HT-29 (cell line): ENCODE results near the gene HMGCS2. TPM values are rescaled to one million over a fixed set of nuclear protein-coding genes. Genes with fewer than 3 reads are reported as not detected.
A peak's percentile ranks its signal among the peaks of the same experiment; 100 is the strongest.

ENCODE experiments used
- DNase-seq: peaks from one replicate; pipeline ENCODE4 v3.0.0-alpha.2; 2015; ENCODE audit warnings: low spot score
- total RNA-seq: library from RNA; depleted of rRNA; stranded (reverse); fragments of >200 nt; shearing (Covaris generic); gene quantifications from 2 replicates; pipeline ENCODE4 v1.2.3, GENCODE V29; 2014; rRNA removed

HMGCS2 gene
- 4.1 and 10.2 TPM in 2 replicates for total RNA-seq

- peak; percentile 43 for DNase-seq
Measured at GRCh38 chr1:119768778-119769177, at the start of gene HMGCS2. HMGCS2 (minus strand) TSS chr1:119768905; CDS start chr1:119768844, 61 bp downstream.

GRCh38 chr1:119818181-119818580 is 49.5 kb upstream of the HMGCS2 start:
- no peak for DNase-seq

DNA sequence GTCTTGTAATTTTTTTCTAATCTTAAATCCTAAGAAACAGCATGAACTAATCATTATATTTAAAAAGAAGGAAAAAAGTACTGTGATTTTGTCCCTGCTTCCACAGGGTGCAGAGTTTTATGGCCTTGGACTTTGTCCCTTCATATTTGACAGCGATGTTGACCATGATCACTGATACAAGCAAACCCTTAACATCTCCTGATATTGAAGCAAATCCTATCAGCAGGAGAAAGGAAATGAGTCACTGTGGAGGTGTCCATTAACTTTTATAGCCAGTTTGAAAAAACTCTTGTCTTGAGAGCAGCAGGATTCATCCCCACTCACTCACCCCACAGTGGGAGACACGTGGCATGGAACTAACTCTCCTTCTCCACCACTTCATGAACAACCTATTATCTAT is 47.7 kb upstream of the HMGCS2 start:
- DNase-seq: peak; percentile 74

DNA sequence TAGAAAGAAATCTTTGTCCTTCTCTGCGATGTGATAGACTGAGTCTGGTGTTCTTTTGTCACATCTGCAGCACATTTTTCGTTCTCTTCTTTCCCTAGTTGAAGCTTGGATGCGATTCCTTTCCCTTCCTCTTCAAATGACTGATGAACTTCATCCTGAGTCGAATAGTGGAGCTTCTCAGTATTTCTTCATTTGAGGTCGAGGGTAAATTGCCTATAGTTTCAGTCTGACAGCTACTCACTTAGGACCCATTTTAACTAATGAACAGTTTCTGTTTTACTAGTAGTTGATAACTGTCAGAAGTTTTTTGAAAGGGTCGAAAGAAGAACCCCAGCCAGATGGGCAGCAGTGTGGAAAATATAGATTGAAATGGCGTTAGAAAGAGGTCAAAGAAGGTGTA is 47.2 kb upstream of the HMGCS2 start:
- DNase-seq: peak; percentile 22

DNA sequence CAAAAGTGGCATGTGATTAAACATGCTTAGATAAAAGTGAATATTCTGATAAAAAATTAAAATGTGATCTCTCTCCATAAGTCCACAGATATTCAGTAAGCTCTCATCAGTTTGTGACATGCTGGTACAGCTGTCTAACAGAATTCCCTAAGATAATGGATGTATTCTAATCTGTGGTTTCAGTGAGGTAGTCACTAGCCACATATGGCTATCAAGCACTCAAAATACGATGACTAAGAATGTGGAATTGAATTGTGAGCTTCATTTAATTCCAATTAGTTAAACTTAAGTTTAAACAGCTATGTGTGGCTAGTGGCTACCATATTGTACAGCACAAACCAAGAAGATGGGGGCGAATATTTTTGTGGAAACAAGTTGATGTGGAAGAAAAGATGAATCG is 46.7 kb upstream of the HMGCS2 start:
- no peak for DNase-seq

DNA sequence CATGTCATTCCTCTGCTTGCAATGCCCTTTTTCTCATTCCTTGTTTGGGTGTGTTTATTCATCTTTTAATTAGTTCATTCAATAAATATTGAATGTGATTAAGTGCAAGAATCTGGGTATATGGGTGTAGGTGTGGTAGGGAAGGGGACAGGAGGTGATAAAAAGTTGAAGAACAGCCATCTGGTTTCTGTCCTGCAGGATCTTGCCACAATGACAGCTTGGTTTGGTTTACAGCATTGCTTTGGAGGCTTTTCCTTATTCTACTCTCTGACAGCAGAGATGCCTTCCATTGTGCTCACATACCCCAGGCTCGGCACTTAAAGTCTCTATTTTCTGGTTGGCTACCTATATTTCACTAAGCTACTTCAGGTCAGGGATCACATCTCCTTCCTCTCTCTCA is 45.6 kb upstream of the HMGCS2 start:
- no peak for DNase-seq

DNA sequence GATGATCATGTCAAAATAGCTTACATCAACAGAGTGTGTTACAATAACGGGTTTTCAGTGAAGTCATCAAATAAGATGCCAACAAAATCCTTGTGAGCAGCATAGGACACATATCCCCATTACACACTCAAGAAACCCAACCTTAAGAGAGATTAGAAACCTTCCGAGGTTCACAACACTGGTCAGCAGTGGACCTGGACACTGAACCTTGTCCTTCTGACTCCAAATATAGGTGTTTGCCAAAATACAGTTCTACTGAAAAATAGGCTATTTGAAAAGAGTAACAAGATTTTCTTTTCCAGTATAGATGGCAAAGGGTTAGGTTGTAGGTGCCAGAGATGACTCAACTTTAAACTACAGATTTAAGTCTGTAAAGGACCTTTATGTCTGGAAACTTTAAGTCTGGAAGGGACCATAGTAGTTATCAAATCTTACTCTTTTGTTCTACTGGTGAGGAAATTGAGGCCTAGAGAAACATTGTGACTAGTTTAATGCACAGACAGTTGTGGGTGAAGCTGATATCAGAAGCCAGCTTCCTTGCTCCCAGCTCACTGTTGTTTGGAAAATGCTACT is 43.4 kb upstream of the HMGCS2 start:
- no peak for DNase-seq

- no peak for DNase-seq
Measured at GRCh38 chr1:119811387-119811786, 42.7 kb upstream of the HMGCS2 start, which contains the start of gene REG4. REG4 (minus strand) TSS chr1:119811460; CDS start chr1:119808769, 2,691 bp downstream.

DNA sequence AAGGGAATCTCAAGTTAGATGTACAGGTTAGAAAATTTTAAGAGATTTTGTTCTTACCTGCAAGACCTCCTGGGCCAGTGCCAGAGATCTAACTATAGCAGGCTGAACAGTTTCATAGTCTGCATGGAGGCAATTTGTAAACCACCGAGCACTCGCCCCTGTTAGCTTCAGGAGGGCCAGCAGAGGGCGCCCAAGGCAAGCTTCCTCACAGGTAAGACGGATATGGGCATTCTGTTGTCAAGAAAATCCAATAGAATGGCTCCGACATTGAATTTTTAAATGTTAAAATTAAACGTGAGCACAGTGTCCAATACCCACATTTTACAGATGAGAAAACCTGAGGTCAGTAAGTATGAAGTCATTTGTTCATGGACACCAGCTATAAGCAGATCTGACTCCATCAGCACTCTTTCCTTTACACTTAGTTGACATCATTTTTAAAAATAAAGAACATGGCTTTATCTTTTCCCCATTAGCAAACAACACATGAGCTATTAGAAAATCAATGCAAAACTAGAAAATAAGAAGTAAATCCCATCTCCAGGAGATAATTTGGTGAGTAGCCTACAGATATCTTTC is 40.4 kb upstream of the HMGCS2 start:
- peak; percentile 84 for DNase-seq

DNA sequence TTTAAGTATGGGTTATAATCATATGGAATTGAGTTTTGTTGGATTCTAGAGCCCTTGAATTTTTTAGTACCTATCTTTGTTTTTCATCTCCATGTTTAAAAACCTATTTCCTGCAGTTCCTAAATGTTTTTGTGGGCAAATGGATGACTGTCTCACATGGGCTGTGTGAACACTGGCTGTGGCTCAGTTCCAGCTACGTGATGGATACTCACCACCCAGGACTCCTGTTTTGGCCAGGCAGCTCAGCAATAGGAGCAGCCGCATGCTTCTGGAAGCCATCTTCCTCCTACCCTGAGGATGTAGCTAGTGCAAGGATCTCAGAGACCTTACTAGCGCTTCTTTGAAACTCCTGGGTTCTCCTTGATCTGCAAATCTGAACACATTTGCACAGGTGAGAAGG is 39.8 kb upstream of the HMGCS2 start:
- DNase-seq: no peak

DNA sequence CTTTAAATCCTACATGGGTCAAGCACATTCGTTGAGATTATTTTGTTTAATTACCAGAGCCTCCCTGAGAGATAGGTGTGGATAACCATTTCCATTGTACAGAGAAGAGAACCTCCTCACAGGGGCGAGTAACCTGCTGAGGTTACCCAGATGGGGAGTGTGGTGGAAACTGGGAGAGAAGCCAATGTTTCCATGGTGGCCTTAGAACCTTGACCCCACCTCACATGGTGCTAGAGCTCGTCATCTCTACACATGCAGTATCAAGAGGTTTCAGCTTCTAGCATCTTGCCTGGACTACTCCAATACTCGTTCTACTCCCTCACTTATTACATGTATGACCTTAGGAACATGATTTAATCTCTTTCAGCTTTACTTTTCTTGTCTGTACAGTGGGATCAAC is 37.8 kb upstream of the HMGCS2 start:
- DNase-seq: no peak

GRCh38 chr1:119805746-119806145 is 37.0 kb upstream of the HMGCS2 start:
- no peak for DNase-seq

- no peak for DNase-seq
Measured at GRCh38 chr1:119805247-119805646, 36.5 kb upstream of the HMGCS2 start.

DNA sequence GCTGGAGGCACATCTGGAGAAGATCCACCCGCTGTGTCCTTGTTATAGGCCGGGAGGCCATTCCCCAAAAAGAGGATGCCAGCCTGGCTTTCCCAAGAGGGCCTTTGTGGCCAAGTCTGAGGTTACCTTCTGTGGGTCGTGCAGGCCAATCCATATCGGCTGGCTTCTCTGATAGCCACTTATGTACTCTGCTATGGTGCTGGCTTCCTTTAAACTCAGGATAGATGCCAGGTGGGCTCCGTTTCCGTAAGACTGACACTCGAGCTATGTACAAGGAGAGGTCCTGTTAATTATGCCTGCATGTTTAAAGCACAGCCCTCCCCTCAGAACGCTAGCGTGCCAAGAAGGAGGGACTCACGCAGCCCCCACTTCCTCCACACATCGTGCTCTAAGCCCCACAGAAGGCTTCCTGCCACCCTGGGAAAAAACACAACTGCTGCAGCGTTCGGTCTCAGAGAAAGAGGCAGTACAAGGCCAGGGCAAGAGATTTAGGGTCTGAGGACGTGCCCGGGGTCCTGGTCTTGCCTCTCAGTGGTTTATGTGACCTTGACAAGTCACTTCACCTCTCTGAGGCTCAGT is 31.0 kb upstream of the HMGCS2 start:
- DNase-seq: no peak

- no peak for DNase-seq
Measured at GRCh38 chr1:119799003-119799402, 30.3 kb upstream of the HMGCS2 start.

GRCh38 chr1:119797606-119798005 is 28.9 kb upstream of the HMGCS2 start:
- DNase-seq: no peak

DNA sequence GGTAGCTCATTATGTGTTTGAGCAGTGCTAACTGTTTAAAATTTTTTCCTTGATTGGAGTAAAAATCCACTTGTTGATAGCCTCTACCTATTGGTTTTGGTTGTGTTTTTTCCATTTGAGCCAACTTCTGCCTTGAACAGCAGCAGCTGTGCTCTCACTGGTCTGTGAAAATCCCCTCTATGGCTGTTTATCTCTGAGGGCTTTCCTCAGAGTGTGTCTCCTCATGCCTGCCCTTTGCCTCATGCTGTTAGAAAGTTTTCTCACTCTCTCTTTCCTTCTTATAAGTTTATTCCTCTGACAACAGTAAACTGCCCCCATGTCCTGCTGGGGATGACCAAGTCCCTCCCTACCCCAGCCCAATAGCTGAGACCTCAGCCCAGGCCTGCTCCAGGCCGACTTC is 28.5 kb upstream of the HMGCS2 start:
- DNase-seq: no peak

- DNase-seq: no peak
Measured at GRCh38 chr1:119795261-119796200, 26.8 kb upstream of the HMGCS2 start.

- DNase-seq: no peak
Measured at GRCh38 chr1:119794876-119795240, 26.2 kb upstream of the HMGCS2 start.

GRCh38 chr1:119794230-119794875 is 25.6 kb upstream of the HMGCS2 start:
- no peak for DNase-seq

GRCh38 chr1:119791377-119791776 is 22.7 kb upstream of the HMGCS2 start:
- no peak for DNase-seq
